HEK293 (cell line): ENCODE data around the gene PIK3C2B.

Experiments
- CTCF ChIA-PET: fragments of 350-600 bp; formaldehyde crosslinking; extraction: SDS; loops from one replicate; lab custom pipeline; 2021; ENCODE audit warnings: antibody characterized with exemption; lab: Yijun Ruan, JAX
- POLR2A ChIA-PET: fragments of 300-600 bp; formaldehyde crosslinking; extraction: SDS; loops from one replicate; lab custom pipeline; 2020; ENCODE audit warnings: antibody characterized with exemption, inconsistent platforms; lab: Yijun Ruan, JAX
- H3K27ac ChIP-seq: fragments of 200-500 bp; sonication (Bioruptor generic); 2 replicates; pipeline ENCODE4 v1.5.1; 2014; ENCODE audit warnings: low read depth, low read length, control low read depth, inconsistent platforms; ENCODE audit errors: extremely low read depth
- H3K36me3 ChIP-seq, 2 experiments: fragments of 200-500 bp in 1 of 2; sonication (Bioruptor generic) in 1 of 2; 1 replicate in 1 of 2; 2 replicates in 1 of 2; pipeline ENCODE4 v1.5.1; 2014 to 2017; ENCODE audit warnings: inconsistent platforms in 2 of 2, low read length in 2 of 2; ENCODE audit not compliant: control insufficient read depth in 2 of 2, insufficient read depth in 1 of 2
- H3K4me1 ChIP-seq: fragments of 200-500 bp; sonication (Bioruptor generic); 2 replicates; pipeline ENCODE4 v1.5.1; 2014; ENCODE audit warnings: mild to moderate bottlenecking, low read length, inconsistent platforms; ENCODE audit not compliant: control insufficient read depth, insufficient read depth
- H3K4me3 ChIP-seq: 2 replicates; pipeline ENCODE4 v1.5.1; 2011; ENCODE audit warnings: low read depth, mild to moderate bottlenecking, control low read depth, low read length, moderate library complexity
- H3K9me3 ChIP-seq: fragments of 200-500 bp; sonication (Bioruptor generic); 2 replicates; pipeline ENCODE4 v1.5.1; 2014; ENCODE audit warnings: low read depth, low read length, inconsistent platforms; ENCODE audit not compliant: control insufficient read depth, insufficient read depth
- EGR2 ChIP-seq: fragments of 450-650 bp; formaldehyde crosslinking; IDR thresholded peaks from 2 replicates; pipeline ENCODE4 v1.5.1; 2016; ENCODE audit warnings: low read depth, missing biosample characterization, missing genetic modification characterization
- IKZF3 ChIP-seq: fragments of 450-650 bp; IDR thresholded peaks from 2 replicates; pipeline ENCODE4 v1.5.0; 2018; ENCODE audit warnings: missing biosample characterization, mild to moderate bottlenecking, missing genetic modification characterization, moderate library complexity
- MYNN ChIP-seq: fragments of 450-650 bp; formaldehyde crosslinking; IDR thresholded peaks from 2 replicates; pipeline ENCODE4 v1.5.1; 2016; ENCODE audit warnings: missing biosample characterization, missing genetic modification characterization, borderline replicate concordance
- PRDM1 ChIP-seq: fragments of 450-650 bp; formaldehyde crosslinking; IDR thresholded peaks from 2 replicates; pipeline ENCODE4; 2016; ENCODE audit warnings: missing biosample characterization, missing genetic modification characterization
- SCRT1 ChIP-seq: fragments of 450-650 bp; formaldehyde crosslinking; IDR thresholded peaks from 2 replicates; pipeline ENCODE4 v1.5.1; 2016; ENCODE audit warnings: missing biosample characterization, missing genetic modification characterization, borderline replicate concordance
- ZIC2 ChIP-seq: fragments of 450-650 bp; formaldehyde crosslinking; IDR thresholded peaks from 2 replicates; pipeline ENCODE4 v1.5.1; 2016; ENCODE audit warnings: missing biosample characterization, missing genetic modification characterization
- ZNF140 ChIP-seq: fragments of 450-650 bp; formaldehyde crosslinking; IDR thresholded peaks from 2 replicates; pipeline ENCODE4 v1.5.1; 2016; ENCODE audit warnings: missing biosample characterization, missing genetic modification characterization
- ZNF202 ChIP-seq: fragments of 450-650 bp; formaldehyde crosslinking; IDR thresholded peaks from 2 replicates; pipeline ENCODE4 v1.5.1; 2016; ENCODE audit warnings: missing biosample characterization, missing genetic modification characterization, borderline replicate concordance
- ZNF214 ChIP-seq: fragments of 450-650 bp; formaldehyde crosslinking; IDR thresholded peaks from 2 replicates; pipeline ENCODE4 v1.5.1; 2017; ENCODE audit warnings: missing biosample characterization, mild to moderate bottlenecking, missing genetic modification characterization, borderline replicate concordance
- ZNF366 ChIP-seq: fragments of 450-650 bp; formaldehyde crosslinking; conservative IDR thresholded peaks from 2 replicates; pipeline ENCODE4 v1.5.1; 2016; ENCODE audit warnings: missing biosample characterization, missing genetic modification characterization
- ZNF37A ChIP-seq: fragments of 450-650 bp; IDR thresholded peaks from 2 replicates; pipeline ENCODE4 v1.5.1; 2018; ENCODE audit warnings: missing biosample characterization, missing genetic modification characterization
- ZNF391 ChIP-seq: fragments of 450-650 bp; formaldehyde crosslinking; IDR thresholded peaks from 2 replicates; pipeline ENCODE4 v1.5.1; 2016; ENCODE audit warnings: low read depth, missing biosample characterization, missing genetic modification characterization, borderline replicate concordance
- ZNF529 ChIP-seq: fragments of 450-650 bp; formaldehyde crosslinking; IDR thresholded peaks from 2 replicates; pipeline ENCODE4 v1.5.1; 2017; ENCODE audit warnings: missing genetic modification characterization, missing biosample characterization; ENCODE audit not compliant: insufficient replicate concordance
- ZNF549 ChIP-seq: fragments of 450-650 bp; IDR thresholded peaks from 2 replicates; pipeline ENCODE4 v1.5.1; 2018; ENCODE audit warnings: missing biosample characterization, missing genetic modification characterization, mild to moderate bottlenecking, inconsistent platforms, moderate library complexity
- ZNF555 ChIP-seq: fragments of 450-650 bp; formaldehyde crosslinking; conservative IDR thresholded peaks from 2 replicates; pipeline ENCODE4 v1.5.1; 2017; ENCODE audit warnings: missing biosample characterization, mild to moderate bottlenecking, missing genetic modification characterization, inconsistent platforms
- ZNF629 ChIP-seq: fragments of 450-650 bp; formaldehyde crosslinking; IDR thresholded peaks from 2 replicates; pipeline ENCODE4 v1.5.1; 2017; ENCODE audit warnings: missing biosample characterization, missing genetic modification characterization
- ZNF792 ChIP-seq: fragments of 450-650 bp; formaldehyde crosslinking; IDR thresholded peaks from 2 replicates; pipeline ENCODE4 v1.5.1; 2016; ENCODE audit warnings: missing biosample characterization, missing genetic modification characterization
- TF ChIP-seq, protein P1 (sequence below): fragments of 450-650 bp; formaldehyde crosslinking; IDR thresholded peaks from 2 replicates; pipeline ENCODE4 v1.5.1; 2016; ENCODE audit warnings: missing biosample characterization, missing genetic modification characterization, borderline replicate concordance
- TF ChIP-seq, protein P2 (sequence below): fragments of 450-650 bp; formaldehyde crosslinking; IDR thresholded peaks from 2 replicates; pipeline ENCODE4 v1.5.1; 2016; ENCODE audit warnings: missing biosample characterization, missing genetic modification characterization
- TF ChIP-seq, protein P3 (sequence below): fragments of 450-650 bp; formaldehyde crosslinking; IDR thresholded peaks from 2 replicates; pipeline ENCODE4 v1.5.1; 2017; ENCODE audit warnings: missing biosample characterization, missing genetic modification characterization

Gene PIK3C2B

DNA sequence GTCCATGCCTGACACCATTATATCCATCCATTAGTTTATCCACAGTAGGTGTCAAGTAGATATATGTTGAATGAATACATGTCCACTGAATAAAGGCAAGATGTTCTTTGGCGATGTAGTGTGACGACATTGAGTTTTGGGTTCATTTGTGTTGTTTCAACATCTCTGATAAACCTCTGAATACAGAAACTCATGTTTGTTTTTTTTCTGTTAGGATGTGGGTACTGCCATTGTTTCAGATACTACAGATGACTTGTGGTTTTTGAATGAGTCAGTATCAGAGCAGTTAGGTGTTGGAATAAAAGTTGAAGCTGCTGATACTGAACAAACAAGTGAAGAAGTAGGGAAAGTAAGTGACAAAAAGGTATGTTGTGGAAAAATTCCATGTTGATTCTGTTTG lies 49.7 kb upstream of the PIK3C2B start:
- Histone ChIP-seq H3K36me3 (peaks cover 79 to 98% of the 10 kb centered on the region in 2 experiments), H3K4me3 (no peak overlapping the region), H3K9me3 (no peaks in the 10 kb centered on the region), H3K27ac (no peak overlapping the region)
- ChIA-PET CTCF (interaction anchor here (0.7 kb wide), 1 partner anchor 263 kb away, joined by 3 read pairs; no protein-coding TSS in a partner anchor), POLR2A (no interaction called here)
- 0 out of 2 replicates have a peak, but pooled peaks have one; percentile 14 for TF ChIP-seq PRDM1 (tag by site-specific recombination)
- TF ChIP-seq ZNF792 (tag by site-specific recombination) = no peak
- TF ChIP-seq, all 188 proteins: peak for 1
- H3K4me1 ChIP-seq = no peaks in the 10 kb centered on the region

DNA sequence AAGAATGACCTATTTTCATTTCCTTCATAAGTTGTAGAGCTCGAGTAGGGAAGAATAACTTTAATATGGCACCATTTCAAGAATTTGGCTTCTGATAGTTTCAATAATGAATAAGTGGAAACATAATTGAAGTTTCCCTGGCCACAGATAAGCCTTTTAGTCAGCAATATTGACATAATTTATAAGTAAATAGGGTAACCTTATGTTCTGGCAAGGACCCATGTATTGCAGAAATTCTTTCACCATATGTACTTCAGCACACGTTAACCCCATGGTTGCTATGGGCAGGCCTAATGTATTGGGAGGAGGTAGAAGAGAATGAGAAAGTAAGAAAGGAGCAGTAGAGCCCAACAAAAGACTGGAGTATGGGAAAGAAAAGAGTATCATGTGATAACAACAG lies 47.0 kb upstream of the PIK3C2B start:
- Histone ChIP-seq H3K4me3 (no peak overlapping the region), H3K4me1 (no peaks in the 10 kb centered on the region)
- CTCF ChIA-PET = interaction anchor here (1.8 to 2.7 kb wide), 2 partner anchors 205 to 265 kb away, joined by 5 to 10 read pairs; no protein-coding TSS in a partner anchor
- POLR2A ChIA-PET = no interaction called here
- no peak for TF ChIP-seq EGR2 (tag by site-specific recombination)
- TF ChIP-seq ZIC2 (tag by site-specific recombination) = no peak
- no peak for TF ChIP-seq ZNF555 (tag by site-specific recombination)
- no peak for TF ChIP-seq ZNF366 (tag by site-specific recombination)
- no peak for TF ChIP-seq ZNF529 (tag by site-specific recombination)
- no peak for TF ChIP-seq ZNF37A (tag by site-specific recombination)
- TF ChIP-seq ZNF140 (tag by site-specific recombination) = no peak
- TF ChIP-seq ZNF202 (tag by site-specific recombination) = no peak
- no peak for TF ChIP-seq IKZF3 (tag by site-specific recombination)
- TF ChIP-seq, all 188 proteins: peak for 0
- peaks cover 82 to 97% of the 10 kb centered on the region in 2 experiments for H3K36me3 ChIP-seq
- H3K27ac ChIP-seq = no peak overlapping the region
- no peaks in the 10 kb centered on the region for H3K9me3 ChIP-seq

DNA sequence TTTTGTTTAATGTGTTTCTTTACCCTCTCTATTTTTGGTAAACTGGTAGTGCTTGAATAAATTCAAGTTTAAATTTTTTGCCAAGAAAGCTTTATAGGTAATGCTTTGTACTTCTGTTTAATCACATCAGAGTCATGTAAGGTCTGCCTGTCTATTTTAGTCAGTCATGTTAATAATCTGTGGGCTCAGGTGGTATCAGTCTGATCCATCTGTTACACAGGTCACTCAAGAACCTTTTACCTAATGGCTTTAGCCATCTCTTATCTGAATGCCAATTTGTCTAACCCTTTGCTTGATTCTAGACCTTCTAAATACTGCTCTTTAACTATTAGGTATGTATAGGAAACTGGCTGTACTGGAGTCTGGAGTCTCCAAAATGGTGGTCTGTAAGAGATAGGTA lies 38.2 kb upstream of the PIK3C2B start:
- no peaks in the 10 kb centered on the region for H3K9me3 ChIP-seq
- H3K36me3 ChIP-seq = peaks cover 62 to 96% of the 10 kb centered on the region in 2 experiments
- POLR2A ChIA-PET = no interaction called here
- H3K27ac ChIP-seq = no peak overlapping the region
- TF ChIP-seq SCRT1 (no peak), MYNN (no peak), ZNF549 (tag by site-specific recombination) (no peak), ZNF214 (tag by site-specific recombination) (no peak), ZNF629 (tag by site-specific recombination) (no peak), ZNF391 (no peak)
- TF ChIP-seq, protein P1, sequence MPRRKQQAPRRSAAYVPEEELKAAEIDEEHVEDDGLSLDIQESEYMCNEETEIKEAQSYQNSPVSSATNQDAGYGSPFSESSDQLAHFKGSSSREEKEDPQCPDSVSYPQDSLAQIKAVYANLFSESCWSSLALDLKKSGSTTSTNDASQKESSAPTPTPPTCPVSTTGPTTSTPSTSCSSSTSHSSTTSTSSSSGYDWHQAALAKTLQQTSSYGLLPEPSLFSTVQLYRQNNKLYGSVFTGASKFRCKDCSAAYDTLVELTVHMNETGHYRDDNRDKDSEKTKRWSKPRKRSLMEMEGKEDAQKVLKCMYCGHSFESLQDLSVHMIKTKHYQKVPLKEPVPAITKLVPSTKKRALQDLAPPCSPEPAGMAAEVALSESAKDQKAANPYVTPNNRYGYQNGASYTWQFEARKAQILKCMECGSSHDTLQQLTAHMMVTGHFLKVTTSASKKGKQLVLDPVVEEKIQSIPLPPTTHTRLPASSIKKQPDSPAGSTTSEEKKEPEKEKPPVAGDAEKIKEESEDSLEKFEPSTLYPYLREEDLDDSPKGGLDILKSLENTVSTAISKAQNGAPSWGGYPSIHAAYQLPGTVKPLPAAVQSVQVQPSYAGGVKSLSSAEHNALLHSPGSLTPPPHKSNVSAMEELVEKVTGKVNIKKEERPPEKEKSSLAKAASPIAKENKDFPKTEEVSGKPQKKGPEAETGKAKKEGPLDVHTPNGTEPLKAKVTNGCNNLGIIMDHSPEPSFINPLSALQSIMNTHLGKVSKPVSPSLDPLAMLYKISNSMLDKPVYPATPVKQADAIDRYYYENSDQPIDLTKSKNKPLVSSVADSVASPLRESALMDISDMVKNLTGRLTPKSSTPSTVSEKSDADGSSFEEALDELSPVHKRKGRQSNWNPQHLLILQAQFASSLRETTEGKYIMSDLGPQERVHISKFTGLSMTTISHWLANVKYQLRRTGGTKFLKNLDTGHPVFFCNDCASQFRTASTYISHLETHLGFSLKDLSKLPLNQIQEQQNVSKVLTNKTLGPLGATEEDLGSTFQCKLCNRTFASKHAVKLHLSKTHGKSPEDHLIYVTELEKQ (tag by site-specific recombination) = no peak
- TF ChIP-seq, protein P2, sequence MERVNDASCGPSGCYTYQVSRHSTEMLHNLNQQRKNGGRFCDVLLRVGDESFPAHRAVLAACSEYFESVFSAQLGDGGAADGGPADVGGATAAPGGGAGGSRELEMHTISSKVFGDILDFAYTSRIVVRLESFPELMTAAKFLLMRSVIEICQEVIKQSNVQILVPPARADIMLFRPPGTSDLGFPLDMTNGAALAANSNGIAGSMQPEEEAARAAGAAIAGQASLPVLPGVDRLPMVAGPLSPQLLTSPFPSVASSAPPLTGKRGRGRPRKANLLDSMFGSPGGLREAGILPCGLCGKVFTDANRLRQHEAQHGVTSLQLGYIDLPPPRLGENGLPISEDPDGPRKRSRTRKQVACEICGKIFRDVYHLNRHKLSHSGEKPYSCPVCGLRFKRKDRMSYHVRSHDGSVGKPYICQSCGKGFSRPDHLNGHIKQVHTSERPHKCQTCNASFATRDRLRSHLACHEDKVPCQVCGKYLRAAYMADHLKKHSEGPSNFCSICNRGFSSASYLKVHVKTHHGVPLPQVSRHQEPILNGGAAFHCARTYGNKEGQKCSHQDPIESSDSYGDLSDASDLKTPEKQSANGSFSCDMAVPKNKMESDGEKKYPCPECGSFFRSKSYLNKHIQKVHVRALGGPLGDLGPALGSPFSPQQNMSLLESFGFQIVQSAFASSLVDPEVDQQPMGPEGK (tag by site-specific recombination) = no peak
- TF ChIP-seq, protein P3, sequence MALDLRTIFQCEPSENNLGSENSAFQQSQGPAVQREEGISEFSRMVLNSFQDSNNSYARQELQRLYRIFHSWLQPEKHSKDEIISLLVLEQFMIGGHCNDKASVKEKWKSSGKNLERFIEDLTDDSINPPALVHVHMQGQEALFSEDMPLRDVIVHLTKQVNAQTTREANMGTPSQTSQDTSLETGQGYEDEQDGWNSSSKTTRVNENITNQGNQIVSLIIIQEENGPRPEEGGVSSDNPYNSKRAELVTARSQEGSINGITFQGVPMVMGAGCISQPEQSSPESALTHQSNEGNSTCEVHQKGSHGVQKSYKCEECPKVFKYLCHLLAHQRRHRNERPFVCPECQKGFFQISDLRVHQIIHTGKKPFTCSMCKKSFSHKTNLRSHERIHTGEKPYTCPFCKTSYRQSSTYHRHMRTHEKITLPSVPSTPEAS (tag by site-specific recombination) = no peak
- CTCF ChIA-PET = no interaction called here
- H3K4me3 ChIP-seq = no peak overlapping the region
- no peaks in the 10 kb centered on the region for H3K4me1 ChIP-seq
